ENCODE results near the gene TBC1D2B. TPM values are rescaled to one million over a fixed set of nuclear protein-coding genes. Genes with fewer than 3 reads are reported as not detected.

Gene TBC1D2B
- total and polyA plus RNA-seq, 2 donors (not counting 3 experiments of a cell fraction or from before 2014, with no cell fraction given) = 30.8 to 46.1 TPM

GRCh38 chr15:78102741-78103140 is 25.2 kb upstream of the TBC1D2B start:
- ChIA-PET CTCF (interaction anchor here (1.2 kb wide), 1 partner anchor 19 kb away, joined by 3 read pairs; no protein-coding TSS in a partner anchor), POLR2A (no interaction called here)
- Histone ChIP-seq H3K4me2 (ENCODE audit: insufficient read depth, low read length) (no peak overlapping the region), H3K36me3 (ENCODE audit: control insufficient read depth in 2 of 2, extremely low read depth in 1 of 2, insufficient read depth in 2 of 2, low read length in 2 of 2) (no peaks in the 10 kb centered on the region), H3K27me3 (ENCODE audit: control insufficient read depth in 2 of 2, insufficient read depth in 2 of 2, low read length in 2 of 2) (no peaks in the 10 kb centered on the region), H3K9ac (replicated peaks; ENCODE audit: extremely low read depth, insufficient read depth, low read length) (no peak overlapping the region), H4K20me1 (replicated peaks; ENCODE audit: control insufficient read depth, extremely low read depth, insufficient read depth, low read length) (no peaks in the 10 kb centered on the region), H3K9me1 (replicated peaks; ENCODE audit: control insufficient read depth, extremely low read depth, insufficient read depth, low read length) (no peaks in the 10 kb centered on the region), H3K4me3 (replicated peaks in 1 of 3; ENCODE audit: insufficient read depth in 1 of 3, low read depth in 1 of 3, low read length in 3 of 3) (no peak overlapping the region), H3K9me3 (replicated peaks; ENCODE audit: control insufficient read depth, insufficient read depth, low read length) (no peaks in the 10 kb centered on the region), H3K27ac (ENCODE audit: insufficient read depth, low read depth, low read length) (no peak overlapping the region), H3K4me1 (ENCODE audit: control insufficient read depth, extremely low read depth, insufficient read depth, low read length) (peaks cover 17% of the 10 kb centered on the region), H2AFZ (ENCODE audit: low read depth, low read length) (no peak overlapping the region), H3K79me2 (ENCODE audit: control insufficient read depth, insufficient read depth, low read length) (no peaks in the 10 kb centered on the region)
- DNase-seq (ENCODE audit: low read depth, low spot score) (no peak), FAIRE-seq (no peak)
- dilution Hi-C loops (cut with MboI; ENCODE audit: extremely low pct_ligation_motif_present, low sequenced_read_pairs) (no loop called here), intact Hi-C loops (cut with micrococcal nuclease) (no loop called here)
- TF ChIP-seq EZH2 (IDR thresholded peaks at IDR 0.05; ENCODE audit: borderline replicate concordance, low read depth, low read length, severe bottlenecking) = no peak
- TF ChIP-seq MYC (IDR thresholded peaks at IDR 0.05; ENCODE audit: low read depth, low read length) = no peak
- no peak for TF ChIP-seq MAX (IDR thresholded peaks at IDR 0.05; ENCODE audit: insufficient read depth, insufficient read length)
- TF ChIP-seq FOS (IDR thresholded peaks at IDR 0.05; ENCODE audit: borderline replicate concordance, insufficient read depth, low read length) = no peak
- no peak for TF ChIP-seq JUN (IDR thresholded peaks at IDR 0.05; ENCODE audit: borderline replicate concordance, insufficient read depth, insufficient read length, low read depth)
- TF ChIP-seq CTCF (IDR thresholded peaks at IDR 0.05; ENCODE audit: extremely low read depth in 1 of 2, insufficient read depth in 1 of 2, low read depth in 1 of 2, low read length in 2 of 2) = no peak
- no peak for TF ChIP-seq POLR2AphosphoS5 (IDR thresholded peaks at IDR 0.05; ENCODE audit: insufficient read depth, low read depth, low read length)
- TF ChIP-seq POLR2A (IDR thresholded peaks at IDR 0.05; ENCODE audit: low read depth, low read length) = no peak
- no peak for TF ChIP-seq GATA2 (IDR thresholded peaks at IDR 0.05; ENCODE audit: insufficient read depth, insufficient read length, low read depth, low read length)
- no TSS peak for BruUV-seq (replicated peaks)

Measured in endothelial cell of umbilical vein (primary cell).